ENCODE data around the gene GPR157. TPM values are rescaled to one million over a fixed set of nuclear protein-coding genes. Genes with fewer than 3 reads are reported as not detected.

GPR157 gene
- total and polyA plus RNA-seq, 10 of the 15 experiments (the other 5 are each of a cell fraction or from before 2014, with no cell fraction given): 0.66 to 15.9 (median 3.1) TPM

DNA sequence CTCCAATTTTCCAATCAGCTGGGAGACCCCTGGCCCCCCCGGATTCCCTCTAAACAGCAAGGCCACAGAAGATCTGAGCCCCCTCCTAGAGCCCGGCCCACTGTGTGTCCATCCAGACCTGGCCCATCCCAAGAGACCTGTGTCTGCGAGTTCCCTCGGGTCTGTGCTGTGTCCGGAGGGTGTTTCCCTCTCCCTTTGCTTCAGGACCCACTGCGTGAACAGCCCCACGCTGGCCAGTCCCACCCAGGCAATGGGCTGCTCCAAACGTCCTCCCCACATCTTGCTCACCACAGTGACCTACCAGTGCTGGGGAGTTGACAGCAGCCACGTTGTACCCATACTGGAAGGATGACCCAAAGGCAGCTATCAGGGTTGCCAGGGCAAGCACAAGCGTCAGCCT, 71.1 kb downstream of the GPR157 start (continued):
- TF ChIP-seq NFYA (IDR thresholded peaks at IDR 0.05; ENCODE audit: borderline replicate concordance, low read depth, low read length) (no peak), RBBP5 (conservative IDR thresholded peaks at IDR 0.05) (no peak)
- TF ChIP-seq, protein P1, sequence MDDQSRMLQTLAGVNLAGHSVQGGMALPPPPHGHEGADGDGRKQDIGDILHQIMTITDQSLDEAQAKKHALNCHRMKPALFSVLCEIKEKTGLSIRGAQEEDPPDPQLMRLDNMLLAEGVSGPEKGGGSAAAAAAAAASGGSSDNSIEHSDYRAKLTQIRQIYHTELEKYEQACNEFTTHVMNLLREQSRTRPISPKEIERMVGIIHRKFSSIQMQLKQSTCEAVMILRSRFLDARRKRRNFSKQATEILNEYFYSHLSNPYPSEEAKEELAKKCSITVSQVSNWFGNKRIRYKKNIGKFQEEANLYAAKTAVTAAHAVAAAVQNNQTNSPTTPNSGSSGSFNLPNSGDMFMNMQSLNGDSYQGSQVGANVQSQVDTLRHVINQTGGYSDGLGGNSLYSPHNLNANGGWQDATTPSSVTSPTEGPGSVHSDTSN (IDR thresholded peaks at IDR 0.05; ENCODE audit: insufficient replicate concordance, low read depth, low read length): no peak

DNA sequence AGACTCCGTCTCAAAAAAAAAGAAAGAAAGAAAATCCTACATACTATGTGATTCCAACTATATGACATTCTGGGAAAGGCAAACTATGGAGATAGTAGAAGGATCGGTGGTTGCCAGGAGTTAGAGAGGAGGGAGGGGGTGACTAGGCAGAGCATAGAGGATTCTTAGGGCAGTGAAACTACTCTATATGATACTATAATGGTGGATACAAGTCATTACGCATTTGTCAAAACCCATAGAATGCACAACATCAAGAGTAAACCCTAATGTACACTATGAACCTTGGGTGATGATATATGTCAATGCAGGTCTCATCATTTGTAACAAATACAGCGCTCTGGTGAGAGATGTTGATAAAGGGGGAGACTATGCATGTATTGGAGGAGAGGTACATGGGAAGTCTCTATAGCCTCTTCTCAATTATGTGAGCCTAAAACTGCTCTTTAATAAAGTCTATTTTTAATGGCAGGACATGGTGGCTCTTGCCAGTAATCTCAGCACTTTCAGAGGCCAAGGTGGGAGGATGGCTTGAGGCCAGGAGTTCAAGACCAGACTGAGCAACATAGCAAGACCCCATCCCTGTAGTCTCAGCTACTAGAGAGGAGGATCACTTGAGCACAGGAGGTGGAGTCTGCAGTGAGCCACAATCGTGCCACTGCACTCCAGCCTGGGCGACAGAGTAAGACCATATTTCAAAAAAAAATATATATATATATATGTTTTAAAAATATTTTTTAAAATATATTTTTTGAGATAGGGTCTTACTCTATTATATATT, 76.4 kb downstream of the GPR157 start:
- no peaks in the 10 kb centered on the region for H3K79me2 ChIP-seq (ENCODE audit: control insufficient read depth, insufficient read depth, low read length)
- CTCF ChIA-PET: no interaction called here
- H2AFZ ChIP-seq (ENCODE audit: control insufficient read depth, low read depth, low read length): no peak overlapping the region
- no peak for ATAC-seq
- H3K4me3 ChIP-seq: no peak overlapping the region
- no peaks in the 10 kb centered on the region for H3K9me3 ChIP-seq (replicated peaks; ENCODE audit: control insufficient read depth, insufficient read depth, low read length)
- RAD21 ChIA-PET (ENCODE audit: unreplicated experiment): no interaction called here
- H3K27ac ChIP-seq (ENCODE audit: control insufficient read depth, insufficient read depth): no peak overlapping the region
- in situ Hi-C loops (cut with MboI) (no loop called here), intact Hi-C loops (cut with micrococcal nuclease; ENCODE audit: unreplicated experiment) (no loop called here)
- peaks cover 4 to 19% of the 10 kb centered on the region in 2 experiments for H3K36me3 ChIP-seq (ENCODE audit: control insufficient read depth in 2 of 2, insufficient read depth in 2 of 2, low read length in 1 of 2)
- BruUV-seq (replicated peaks): no TSS peak
- POLR2A ChIA-PET: interaction anchor here (0.5 kb wide), 1 partner anchor 29 kb away, joined by 3 read pairs; no protein-coding TSS in a partner anchor
- no peaks in the 10 kb centered on the region for H3K27me3 ChIP-seq (replicated peaks in 1 of 2; ENCODE audit: control insufficient read depth in 2 of 2, insufficient read depth in 2 of 2, low read length in 1 of 2)
- WGBS (ENCODE audit: insufficient coverage, insufficient replicate concordance, low lambda C conversion rate, missing lambda C conversion rate): 86% methylated on average over 6 of the region's 6 CpGs
- no peak for DNase-seq (ENCODE audit: low read depth, low spot score)
- H4K20me1 ChIP-seq (ENCODE audit: control insufficient read depth, insufficient read depth): no peaks in the 10 kb centered on the region
- peak; percentile 35 for FAIRE-seq
- H3K4me2 ChIP-seq (ENCODE audit: control insufficient read depth, insufficient read depth): no peak overlapping the region
- no peaks in the 10 kb centered on the region for H3K4me1 ChIP-seq (ENCODE audit: control insufficient read depth, insufficient read depth, low read length)
- SMC1A ChIA-PET (ENCODE audit: uncharacterized antibody, unreplicated experiment): interaction anchor here (0.5 to 1.8 kb wide), 3 partner anchors 9 to 10 kb away, joined by 3 to 4 read pairs (median 3); no protein-coding TSS in a partner anchor
- H3K9ac ChIP-seq (ENCODE audit: control insufficient read depth, insufficient read depth, low read length): no peak overlapping the region
- TF ChIP-seq RB1 (IDR thresholded peaks at IDR 0.05; ENCODE audit: borderline replicate concordance) (no peak), CHD4 (IDR thresholded peaks at IDR 0.05) (no peak), SMC3 (IDR thresholded peaks at IDR 0.05; ENCODE audit: borderline replicate concordance, low read length) (no peak), ZNF24 (IDR thresholded peaks at IDR 0.05) (no peak), CHD1 (IDR thresholded peaks at IDR 0.05; ENCODE audit: low read depth, low read length) (no peak), CREB1 (IDR thresholded peaks at IDR 0.05; ENCODE audit: low read depth) (no peak), PAX8 (IDR thresholded peaks at IDR 0.05) (no peak), GATAD2B (conservative IDR thresholded peaks at IDR 0.05; ENCODE audit: low read depth) (no peak)
- TF ChIP-seq, protein P2, sequence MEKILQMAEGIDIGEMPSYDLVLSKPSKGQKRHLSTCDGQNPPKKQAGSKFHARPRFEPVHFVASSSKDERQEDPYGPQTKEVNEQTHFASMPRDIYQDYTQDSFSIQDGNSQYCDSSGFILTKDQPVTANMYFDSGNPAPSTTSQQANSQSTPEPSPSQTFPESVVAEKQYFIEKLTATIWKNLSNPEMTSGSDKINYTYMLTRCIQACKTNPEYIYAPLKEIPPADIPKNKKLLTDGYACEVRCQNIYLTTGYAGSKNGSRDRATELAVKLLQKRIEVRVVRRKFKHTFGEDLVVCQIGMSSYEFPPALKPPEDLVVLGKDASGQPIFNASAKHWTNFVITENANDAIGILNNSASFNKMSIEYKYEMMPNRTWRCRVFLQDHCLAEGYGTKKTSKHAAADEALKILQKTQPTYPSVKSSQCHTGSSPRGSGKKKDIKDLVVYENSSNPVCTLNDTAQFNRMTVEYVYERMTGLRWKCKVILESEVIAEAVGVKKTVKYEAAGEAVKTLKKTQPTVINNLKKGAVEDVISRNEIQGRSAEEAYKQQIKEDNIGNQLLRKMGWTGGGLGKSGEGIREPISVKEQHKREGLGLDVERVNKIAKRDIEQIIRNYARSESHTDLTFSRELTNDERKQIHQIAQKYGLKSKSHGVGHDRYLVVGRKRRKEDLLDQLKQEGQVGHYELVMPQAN (conservative IDR thresholded peaks at IDR 0.05): no peak
- TF ChIP-seq, protein P3, sequence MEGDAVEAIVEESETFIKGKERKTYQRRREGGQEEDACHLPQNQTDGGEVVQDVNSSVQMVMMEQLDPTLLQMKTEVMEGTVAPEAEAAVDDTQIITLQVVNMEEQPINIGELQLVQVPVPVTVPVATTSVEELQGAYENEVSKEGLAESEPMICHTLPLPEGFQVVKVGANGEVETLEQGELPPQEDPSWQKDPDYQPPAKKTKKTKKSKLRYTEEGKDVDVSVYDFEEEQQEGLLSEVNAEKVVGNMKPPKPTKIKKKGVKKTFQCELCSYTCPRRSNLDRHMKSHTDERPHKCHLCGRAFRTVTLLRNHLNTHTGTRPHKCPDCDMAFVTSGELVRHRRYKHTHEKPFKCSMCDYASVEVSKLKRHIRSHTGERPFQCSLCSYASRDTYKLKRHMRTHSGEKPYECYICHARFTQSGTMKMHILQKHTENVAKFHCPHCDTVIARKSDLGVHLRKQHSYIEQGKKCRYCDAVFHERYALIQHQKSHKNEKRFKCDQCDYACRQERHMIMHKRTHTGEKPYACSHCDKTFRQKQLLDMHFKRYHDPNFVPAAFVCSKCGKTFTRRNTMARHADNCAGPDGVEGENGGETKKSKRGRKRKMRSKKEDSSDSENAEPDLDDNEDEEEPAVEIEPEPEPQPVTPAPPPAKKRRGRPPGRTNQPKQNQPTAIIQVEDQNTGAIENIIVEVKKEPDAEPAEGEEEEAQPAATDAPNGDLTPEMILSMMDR (IDR thresholded peaks at IDR 0.05 in 2 of 3, conservative IDR thresholded peaks at IDR 0.05 in 1 of 3; ENCODE audit: control insufficient read depth in 2 of 3, extremely low read depth in 1 of 3, insufficient read depth in 1 of 3, low read depth in 3 of 3, low read length in 3 of 3): no peak
